Hepatocyte (in vitro differentiated cells): ENCODE data around the gene TPRX1. TPM values are rescaled to one million over a fixed set of nuclear protein-coding genes. Genes with fewer than 3 reads are reported as not detected.

ENCODE experiments used
- DNase-seq: peaks from one replicate; pipeline ENCODE4 v3.0.0-alpha.2; 2016; ENCODE audit warnings: low spot score
- H2AFZ ChIP-seq: fragments of 200-600 bp; sonication (generic); 2 replicates; pipeline ENCODE4 v1.6.0; 2016; ENCODE audit warnings: antibody characterized with exemption, mild to moderate bottlenecking
- H3K27ac ChIP-seq: fragments of 200-600 bp; sonication (generic); 2 replicates; pipeline ENCODE4 v1.5.1; 2016; ENCODE audit warnings: mild to moderate bottlenecking
- H3K27me3 ChIP-seq: fragments of 200-600 bp; sonication (generic); 2 replicates; pipeline ENCODE4 v1.6.1; 2016
- H3K36me3 ChIP-seq: fragments of 200-600 bp; sonication (generic); replicated peaks from 2 replicates; pipeline ENCODE4 v1.5.1; 2016; ENCODE audit warnings: low read depth; ENCODE audit not compliant: insufficient read depth
- H3K4me1 ChIP-seq: fragments of 200-600 bp; sonication (generic); 2 replicates; pipeline ENCODE4 v1.5.1; 2016; ENCODE audit warnings: mild to moderate bottlenecking, moderate library complexity; ENCODE audit not compliant: insufficient read depth
- H3K4me2 ChIP-seq: fragments of 200-600 bp; sonication (generic); 2 replicates; pipeline ENCODE4 v1.6.0; 2016
- H3K4me3 ChIP-seq: fragments of 200-600 bp; sonication (generic); 2 replicates; pipeline ENCODE4 v1.5.1; 2016; ENCODE audit warnings: mild to moderate bottlenecking
- H3K79me2 ChIP-seq: fragments of 200-600 bp; sonication (generic); 2 replicates; pipeline ENCODE4 v1.6.0; 2017; ENCODE audit warnings: mild to moderate bottlenecking
- H3K9me2 ChIP-seq: fragments of 200-600 bp; sonication (generic); replicated peaks from 2 replicates; pipeline ENCODE4 v1.6.0; 2017; ENCODE audit warnings: mild to moderate bottlenecking; ENCODE audit not compliant: insufficient read depth
- H3K9me3 ChIP-seq: fragments of 200-600 bp; sonication (generic); 2 replicates; pipeline ENCODE4 v1.5.1; 2016; ENCODE audit warnings: low read depth, mild to moderate bottlenecking
- H4K20me1 ChIP-seq: fragments of 200-600 bp; sonication (generic); 2 replicates; pipeline ENCODE4 v1.6.0; 2016; ENCODE audit warnings: mild to moderate bottlenecking; ENCODE audit not compliant: insufficient read depth, poor library complexity, severe bottlenecking
- EZH2 ChIP-seq: fragments of 200-600 bp; sonication (generic); IDR thresholded peaks from 2 replicates; pipeline ENCODE4 v1.6.1; 2016; ENCODE audit warnings: antibody characterized with exemption, mild to moderate bottlenecking, borderline replicate concordance
- EZH2phosphoT487 ChIP-seq: fragments of 200-600 bp; sonication (generic); IDR thresholded peaks from one replicate; pipeline ENCODE4 v1.6.1; 2018; ENCODE audit warnings: antibody characterized with exemption, mild to moderate bottlenecking, low read depth, moderate library complexity; ENCODE audit not compliant: unreplicated experiment, severe bottlenecking
- WGBS: methylation state at CpG from one replicate; pipeline ENCODE4 v1.1.6; 2016; ENCODE audit warnings: low lambda C conversion rate; ENCODE audit errors: missing lambda C conversion rate; 5-methylcytosine and 5-hydroxymethylcytosine counted together
- polyA plus RNA-seq: library from polyadenylated mRNA; unstranded; fragments of >200 nt; fragmentation: Nextera tagmentation; extraction: Ambion mirVana; gene quantifications from 2 replicates; pipeline ENCODE4 v1.2.1, GENCODE V29; 2016
- total RNA-seq: library from RNA; depleted of rRNA; stranded (reverse); fragments of >200 nt; gene quantifications from 2 replicates; pipeline ENCODE4 v1.2.3, GENCODE V29; 2014
- TF ChIP-seq, protein P1 (sequence below): fragments of 200-600 bp; sonication (generic); IDR thresholded peaks from 2 replicates; pipeline ENCODE4 v1.5.1; 2016; ENCODE audit warnings: antibody characterized with exemption, mild to moderate bottlenecking; ENCODE audit not compliant: poor library complexity

TPRX1 gene
- total and polyA plus RNA-seq, 2 experiments from 2014 or later, result not detected

DNA sequence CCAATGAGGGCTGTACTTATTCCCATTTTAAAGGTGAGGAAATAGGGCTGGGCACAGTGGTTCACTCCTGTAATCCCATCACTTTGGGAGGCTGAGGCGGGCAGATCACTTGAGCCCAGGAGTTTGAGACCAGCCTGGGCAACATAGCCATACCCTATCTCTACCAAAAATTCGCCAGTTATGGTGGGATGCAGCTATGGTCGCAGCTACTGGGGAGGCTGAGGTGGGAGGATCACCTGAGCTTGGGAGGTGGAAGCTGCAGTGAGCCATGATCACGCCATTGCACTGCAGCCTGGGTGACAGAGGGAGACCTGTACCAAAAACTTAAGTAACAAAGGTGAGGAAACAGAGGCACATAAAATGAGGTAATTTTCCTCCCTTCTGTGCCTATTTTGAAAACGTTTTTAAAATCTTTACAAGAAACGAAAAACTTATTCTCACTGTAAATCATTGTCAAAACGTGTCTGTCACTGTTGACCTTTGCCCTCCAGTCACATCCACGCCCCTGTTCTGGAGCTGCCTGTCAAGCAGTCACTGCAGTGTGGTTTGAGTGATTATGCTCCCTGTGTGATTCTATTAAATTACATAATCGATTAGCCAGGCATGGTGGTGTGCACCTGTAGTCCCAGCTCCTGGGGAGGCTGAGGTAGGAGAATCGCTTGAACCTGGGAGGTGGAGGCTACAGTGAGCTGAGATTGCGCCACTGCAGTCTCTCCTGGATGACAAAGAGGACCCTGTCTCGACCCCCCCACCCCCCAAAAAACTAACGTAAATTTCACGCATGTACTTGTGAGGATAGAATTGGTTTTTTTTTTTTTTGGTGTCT, 46.5 kb downstream of the TPRX1 start:
- peaks cover 3% of the 10 kb centered on the region for H3K36me3 ChIP-seq
- H4K20me1 ChIP-seq, result no peaks in the 10 kb centered on the region
- H3K4me1 ChIP-seq, result peaks cover 5% of the 10 kb centered on the region
- peak; percentile 52 for DNase-seq
- H3K27me3 ChIP-seq, result no peaks in the 10 kb centered on the region
- H3K4me2 ChIP-seq, result no peak overlapping the region
- TF ChIP-seq, protein P1, sequence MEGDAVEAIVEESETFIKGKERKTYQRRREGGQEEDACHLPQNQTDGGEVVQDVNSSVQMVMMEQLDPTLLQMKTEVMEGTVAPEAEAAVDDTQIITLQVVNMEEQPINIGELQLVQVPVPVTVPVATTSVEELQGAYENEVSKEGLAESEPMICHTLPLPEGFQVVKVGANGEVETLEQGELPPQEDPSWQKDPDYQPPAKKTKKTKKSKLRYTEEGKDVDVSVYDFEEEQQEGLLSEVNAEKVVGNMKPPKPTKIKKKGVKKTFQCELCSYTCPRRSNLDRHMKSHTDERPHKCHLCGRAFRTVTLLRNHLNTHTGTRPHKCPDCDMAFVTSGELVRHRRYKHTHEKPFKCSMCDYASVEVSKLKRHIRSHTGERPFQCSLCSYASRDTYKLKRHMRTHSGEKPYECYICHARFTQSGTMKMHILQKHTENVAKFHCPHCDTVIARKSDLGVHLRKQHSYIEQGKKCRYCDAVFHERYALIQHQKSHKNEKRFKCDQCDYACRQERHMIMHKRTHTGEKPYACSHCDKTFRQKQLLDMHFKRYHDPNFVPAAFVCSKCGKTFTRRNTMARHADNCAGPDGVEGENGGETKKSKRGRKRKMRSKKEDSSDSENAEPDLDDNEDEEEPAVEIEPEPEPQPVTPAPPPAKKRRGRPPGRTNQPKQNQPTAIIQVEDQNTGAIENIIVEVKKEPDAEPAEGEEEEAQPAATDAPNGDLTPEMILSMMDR, result no peak
- no peak for TF ChIP-seq EZH2
- no peak for TF ChIP-seq EZH2phosphoT487
- no peaks in the 10 kb centered on the region for H3K79me2 ChIP-seq
- no peak overlapping the region for H2AFZ ChIP-seq
- H3K4me3 ChIP-seq, result no peak overlapping the region
- H3K9me3 ChIP-seq, result no peaks in the 10 kb centered on the region
- H3K27ac ChIP-seq, result peak overlapping the region; percentile 30
- H3K9me2 ChIP-seq, result no peaks in the 10 kb centered on the region
- 81% methylated on average over 14 of the region's 14 CpGs for WGBS

DNA sequence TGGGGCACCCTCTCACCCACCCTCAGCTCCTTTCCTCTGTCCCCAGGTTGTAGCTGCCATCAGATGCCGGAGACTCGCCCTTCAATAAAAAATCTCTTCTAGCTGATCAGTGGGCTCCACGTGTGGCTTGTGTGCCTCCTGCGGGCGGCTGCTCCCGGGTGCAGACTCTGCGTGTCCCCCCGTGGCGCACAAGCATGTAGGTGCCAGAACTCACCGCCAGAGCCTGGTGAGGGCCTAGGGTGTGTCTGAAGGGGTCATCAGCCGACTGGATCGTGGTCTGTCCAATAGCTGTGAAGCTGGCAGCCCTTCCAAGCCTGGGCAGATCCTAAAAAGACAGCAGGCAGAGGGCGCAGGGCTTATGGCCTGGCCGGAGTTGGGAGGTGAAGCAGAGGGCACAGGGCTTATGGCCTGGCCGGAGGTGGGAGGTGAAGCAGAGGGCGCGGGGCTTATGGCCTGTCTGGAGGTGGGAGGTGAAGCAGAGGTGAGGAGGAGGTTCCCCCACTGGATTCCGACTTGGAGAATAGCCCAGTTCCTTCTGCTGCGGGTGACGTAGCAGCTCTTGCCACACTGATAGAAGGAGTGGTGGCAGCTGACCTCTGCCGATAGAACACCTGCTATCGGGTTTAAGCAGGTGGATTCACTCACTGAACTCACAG, 47.3 kb downstream of the TPRX1 start:
- Histone ChIP-seq H3K27ac (peak overlapping the region; percentile 30), H3K27me3 (no peaks in the 10 kb centered on the region), H3K9me3 (no peaks in the 10 kb centered on the region), H3K4me2 (no peak overlapping the region), H2AFZ (no peak overlapping the region), H3K4me3 (no peak overlapping the region), H3K36me3 (peaks cover 3% of the 10 kb centered on the region), H3K9me2 (no peaks in the 10 kb centered on the region), H3K4me1 (peaks cover 5% of the 10 kb centered on the region), H3K79me2 (no peaks in the 10 kb centered on the region), H4K20me1 (no peaks in the 10 kb centered on the region)
- TF ChIP-seq EZH2phosphoT487 (no peak), EZH2 (no peak)
- TF ChIP-seq, protein P1, result no peak
- DNase-seq, result no peak
- 95% methylated on average over 22 of the region's 22 CpGs for WGBS

DNA sequence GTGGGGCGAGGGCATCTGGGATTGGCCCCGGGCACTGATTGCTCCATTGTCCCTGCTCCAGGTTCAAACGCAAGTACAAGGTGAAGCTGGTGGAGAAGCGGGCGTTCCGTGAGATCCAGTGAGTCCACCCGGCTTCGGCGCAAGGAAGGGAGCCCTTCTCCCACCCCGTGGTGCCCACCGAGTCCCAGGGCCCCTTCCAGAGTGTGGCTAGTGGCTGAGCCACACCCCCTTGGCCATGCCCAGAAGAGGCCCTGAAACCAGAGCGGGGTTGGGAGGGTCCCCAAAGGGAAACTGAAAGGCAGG, 47.8 kb downstream of the TPRX1 start:
- Histone ChIP-seq H4K20me1 (no peaks in the 10 kb centered on the region), H3K27ac (no peak overlapping the region), H3K79me2 (no peaks in the 10 kb centered on the region), H3K36me3 (peaks cover 3% of the 10 kb centered on the region), H3K9me2 (no peaks in the 10 kb centered on the region), H2AFZ (no peak overlapping the region), H3K27me3 (no peaks in the 10 kb centered on the region), H3K4me1 (peaks cover 5% of the 10 kb centered on the region), H3K4me2 (no peak overlapping the region), H3K9me3 (no peaks in the 10 kb centered on the region), H3K4me3 (no peak overlapping the region)
- WGBS, result 94% methylated on average over 6 of the region's 12 CpGs
- TF ChIP-seq EZH2phosphoT487 (no peak), EZH2 (no peak)
- TF ChIP-seq, protein P1, result no peak
- DNase-seq, result no peak
